ENCODE measurements around the gene CASZ1. TPM values are rescaled to one million over a fixed set of nuclear protein-coding genes. Genes with fewer than 3 reads are reported as not detected.

The CASZ1 gene
- total RNA-seq, 2 experiments from 2014 or later, result 2.9 to 4.1 TPM

DNA sequence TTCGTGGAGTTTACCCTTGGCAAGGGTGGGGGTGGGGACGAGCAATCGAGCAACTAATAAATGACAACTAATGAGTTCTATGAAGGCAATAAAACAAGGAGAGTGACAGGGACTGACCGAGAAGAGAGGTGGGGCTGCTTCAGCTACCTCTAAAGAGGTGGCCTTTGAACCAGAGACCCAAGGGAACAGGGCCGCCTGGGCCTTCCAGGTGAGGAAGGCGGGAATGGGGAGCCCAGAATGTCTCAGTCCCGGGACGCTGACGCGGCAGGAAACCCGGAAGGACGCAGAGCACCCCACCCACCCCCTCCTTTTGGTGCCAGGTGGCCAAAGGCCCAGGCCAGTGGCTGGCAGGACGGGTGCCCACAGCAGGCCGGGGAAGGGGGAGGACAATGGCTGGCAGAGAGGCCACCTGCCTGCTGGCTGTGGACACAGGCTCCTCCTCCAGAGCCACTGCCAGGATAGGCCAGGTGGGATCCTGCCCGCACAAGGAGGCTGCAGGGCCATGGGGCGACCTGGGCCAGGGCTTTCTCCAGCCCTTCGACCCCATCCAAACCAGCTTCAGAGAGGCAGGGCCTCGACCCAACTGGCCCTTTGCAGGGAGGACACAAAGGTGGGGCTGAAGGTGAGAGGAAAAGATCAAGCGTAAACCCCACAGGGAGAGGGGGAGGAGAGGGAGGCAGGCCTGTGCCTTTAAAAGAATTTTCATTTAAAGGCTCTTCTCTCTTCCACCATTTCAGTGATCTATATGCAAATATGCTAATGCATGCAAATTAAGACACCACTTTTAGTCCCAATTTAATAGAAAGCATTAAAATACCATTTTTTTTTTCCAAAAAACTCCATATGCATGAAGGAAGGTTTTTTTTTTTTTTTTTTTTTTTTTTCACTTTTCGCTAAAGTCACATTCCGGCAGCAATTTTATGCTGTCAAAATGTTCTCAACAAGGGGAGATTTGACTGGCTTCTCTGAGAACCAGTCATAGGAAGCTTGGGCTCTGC, 58.1 kb downstream of the CASZ1 start:
- Mint-ChIP-seq H3K27ac (no peak overlapping the region), H3K27me3 (peaks cover 1% of the 10 kb centered on the region), H3K4me3 (no peak overlapping the region), H3K36me3 (ENCODE audit: low read depth) (no peaks in the 10 kb centered on the region), H3K9me3 (no peaks in the 10 kb centered on the region), H3K4me1 (ENCODE audit: low read depth) (peaks cover 12% of the 10 kb centered on the region)
- CTCF ChIA-PET, result interaction anchor here (1.2 kb wide), 1 partner anchor 8 kb away, joined by 5 read pairs; no protein-coding TSS in a partner anchor
- intact Hi-C loops (cut with micrococcal nuclease), result no loop called here
- DNase-seq (no peak), ATAC-seq (no peak)
- POLR2A ChIA-PET, result no interaction called here
- no peak for TF ChIP-seq CTCF (IDR thresholded peaks at IDR 0.05)

DNA sequence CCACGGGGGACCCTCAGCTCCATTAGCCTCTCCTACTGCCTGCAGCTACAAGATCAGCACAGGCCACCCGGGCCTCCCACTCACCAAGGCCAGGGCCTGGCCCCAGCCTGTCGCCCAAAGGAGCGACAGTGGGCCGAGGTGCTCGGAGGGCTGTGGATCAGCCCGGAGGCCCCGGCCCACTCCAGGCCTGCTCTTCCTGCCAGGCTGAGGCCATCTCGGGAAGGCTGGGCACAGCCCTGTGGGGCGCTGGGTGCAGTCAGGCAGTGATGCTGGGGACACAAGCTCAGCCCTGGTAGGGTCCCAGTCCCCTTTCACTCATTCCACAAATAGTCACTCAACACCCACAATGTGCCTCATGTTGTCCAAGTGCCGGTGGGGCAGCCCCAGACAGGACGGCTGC, 58.8 kb downstream of the CASZ1 start:
- DNase-seq (no peak), ATAC-seq (no peak)
- no peak for TF ChIP-seq CTCF (IDR thresholded peaks at IDR 0.05)
- peaks cover 14% of the 10 kb centered on the region for H3K4me1 Mint-ChIP-seq (ENCODE audit: low read depth)
- H3K36me3 Mint-ChIP-seq (ENCODE audit: low read depth), result no peaks in the 10 kb centered on the region
- peaks cover 1% of the 10 kb centered on the region for H3K27me3 Mint-ChIP-seq
- no peak overlapping the region for H3K27ac Mint-ChIP-seq
- intact Hi-C loops (cut with micrococcal nuclease), result no loop called here
- no peak overlapping the region for H3K4me3 Mint-ChIP-seq
- ChIA-PET POLR2A (no interaction called here), CTCF (no interaction called here)
- no peaks in the 10 kb centered on the region for H3K9me3 Mint-ChIP-seq

GRCh38 chr1:10736634-10737586, 59.5 kb downstream of the CASZ1 start:
- Mint-ChIP-seq H3K9me3 (no peaks in the 10 kb centered on the region), H3K4me1 (ENCODE audit: low read depth) (peaks cover 14% of the 10 kb centered on the region), H3K36me3 (ENCODE audit: low read depth) (no peaks in the 10 kb centered on the region), H3K27ac (no peak overlapping the region), H3K4me3 (no peak overlapping the region), H3K27me3 (peaks cover 1% of the 10 kb centered on the region)
- CTCF ChIA-PET, result no interaction called here
- ATAC-seq, result no peak
- DNase-seq, result no peak
- POLR2A ChIA-PET, result no interaction called here
- intact Hi-C loops (cut with micrococcal nuclease), result no loop called here
- no peak for TF ChIP-seq CTCF (IDR thresholded peaks at IDR 0.05)

DNA sequence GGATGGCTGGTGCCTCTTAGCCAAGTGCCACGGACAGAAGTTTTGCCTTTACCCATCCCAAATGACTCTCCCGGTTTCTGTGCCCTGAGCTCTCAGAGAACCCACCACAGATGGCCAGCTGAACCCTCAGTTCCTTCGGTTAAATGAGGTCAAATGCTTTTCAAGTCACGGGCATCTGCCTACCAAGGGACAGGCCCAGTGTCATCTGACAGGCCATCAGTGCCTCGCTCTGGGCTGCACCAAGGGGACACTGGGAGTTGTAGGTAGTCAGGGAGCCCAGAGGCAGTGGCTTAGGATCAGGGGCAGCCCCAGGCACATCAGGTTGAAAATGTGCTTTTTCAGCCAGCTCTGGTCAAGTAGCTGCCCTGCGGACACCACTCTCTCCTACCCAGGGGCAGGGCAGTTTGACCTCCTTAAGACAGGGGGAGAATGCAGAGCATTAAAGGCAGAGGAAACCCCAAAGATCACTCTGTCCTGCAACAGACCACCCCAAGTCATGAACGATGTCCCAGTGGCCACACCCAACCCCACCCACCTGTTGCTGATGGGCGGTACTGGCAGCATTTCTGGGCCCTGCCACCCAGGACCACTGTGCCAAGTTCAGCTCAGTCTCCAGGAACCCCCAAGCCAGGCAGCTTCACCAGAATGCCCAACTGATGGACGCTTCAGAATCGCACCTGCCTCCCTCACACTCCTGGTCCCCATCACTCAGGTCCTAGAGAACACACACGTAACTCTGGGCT, 60.7 kb downstream of the CASZ1 start:
- ChIA-PET CTCF (no interaction called here), POLR2A (no interaction called here)
- H3K27me3 Mint-ChIP-seq, result peaks cover 1% of the 10 kb centered on the region
- H3K27ac Mint-ChIP-seq, result no peak overlapping the region
- H3K9me3 Mint-ChIP-seq, result no peaks in the 10 kb centered on the region
- DNase-seq, result no peak
- no peak for TF ChIP-seq CTCF (IDR thresholded peaks at IDR 0.05)
- no peaks in the 10 kb centered on the region for H3K36me3 Mint-ChIP-seq (ENCODE audit: low read depth)
- no peak overlapping the region for H3K4me3 Mint-ChIP-seq
- ATAC-seq, result no peak
- intact Hi-C loops (cut with micrococcal nuclease), result no loop called here
- peaks cover 14% of the 10 kb centered on the region for H3K4me1 Mint-ChIP-seq (ENCODE audit: low read depth)
